ENCODE measurements around the gene PAPPA.

Gene PAPPA

DNA sequence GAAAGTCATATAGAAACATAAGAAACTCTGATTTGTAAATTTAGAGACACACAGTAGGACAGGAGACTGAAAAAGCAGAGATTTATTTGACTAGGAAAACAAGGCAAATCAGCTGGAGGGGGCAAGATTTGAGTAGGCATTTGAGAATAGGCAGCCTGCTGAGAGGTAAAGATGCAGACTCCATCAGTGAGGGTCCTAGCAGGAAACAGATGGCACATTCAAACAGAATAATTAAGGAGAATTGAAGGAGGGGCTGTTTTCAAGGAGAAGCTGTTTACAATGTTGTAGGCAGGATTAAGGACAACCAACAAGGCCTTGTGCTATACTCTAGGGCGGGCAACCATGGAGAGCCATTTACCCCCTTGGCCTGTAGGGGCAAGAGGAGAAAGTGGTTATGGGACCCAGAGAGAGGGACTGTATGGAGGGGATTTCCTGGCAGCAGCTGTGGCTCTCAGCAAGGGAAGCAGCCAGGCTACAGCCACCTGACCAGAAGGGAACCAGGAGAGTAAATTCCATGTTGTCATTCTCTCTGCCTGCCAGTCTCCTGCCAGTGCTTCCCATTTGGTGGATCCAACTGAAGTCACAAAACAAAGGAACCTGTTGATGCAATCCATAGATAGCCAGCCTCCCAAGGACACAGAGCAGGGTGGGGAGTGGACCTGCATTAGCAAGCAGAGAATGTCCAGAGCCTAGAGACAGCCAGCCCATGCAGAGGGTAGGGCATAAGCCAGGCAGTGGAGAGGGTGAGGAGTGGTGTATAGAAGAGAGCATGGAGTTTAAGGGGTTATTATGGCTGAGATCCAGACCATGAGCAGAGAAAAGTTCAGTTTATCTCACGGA lies 38.2 kb downstream of the PAPPA start:
- POLR2A ChIA-PET, result no interaction called here
- CTCF ChIA-PET, result no interaction called here
- no peak overlapping the region for H3K4me3 ChIP-seq (ENCODE audit: low read depth, low read length)
- no peak for DNase-seq (ENCODE audit: low read depth, low spot score)
- TF ChIP-seq, protein P1, sequence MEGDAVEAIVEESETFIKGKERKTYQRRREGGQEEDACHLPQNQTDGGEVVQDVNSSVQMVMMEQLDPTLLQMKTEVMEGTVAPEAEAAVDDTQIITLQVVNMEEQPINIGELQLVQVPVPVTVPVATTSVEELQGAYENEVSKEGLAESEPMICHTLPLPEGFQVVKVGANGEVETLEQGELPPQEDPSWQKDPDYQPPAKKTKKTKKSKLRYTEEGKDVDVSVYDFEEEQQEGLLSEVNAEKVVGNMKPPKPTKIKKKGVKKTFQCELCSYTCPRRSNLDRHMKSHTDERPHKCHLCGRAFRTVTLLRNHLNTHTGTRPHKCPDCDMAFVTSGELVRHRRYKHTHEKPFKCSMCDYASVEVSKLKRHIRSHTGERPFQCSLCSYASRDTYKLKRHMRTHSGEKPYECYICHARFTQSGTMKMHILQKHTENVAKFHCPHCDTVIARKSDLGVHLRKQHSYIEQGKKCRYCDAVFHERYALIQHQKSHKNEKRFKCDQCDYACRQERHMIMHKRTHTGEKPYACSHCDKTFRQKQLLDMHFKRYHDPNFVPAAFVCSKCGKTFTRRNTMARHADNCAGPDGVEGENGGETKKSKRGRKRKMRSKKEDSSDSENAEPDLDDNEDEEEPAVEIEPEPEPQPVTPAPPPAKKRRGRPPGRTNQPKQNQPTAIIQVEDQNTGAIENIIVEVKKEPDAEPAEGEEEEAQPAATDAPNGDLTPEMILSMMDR (IDR thresholded peaks at IDR 0.05; ENCODE audit: insufficient read depth, low read length, missing control alignments), result no peak

DNA sequence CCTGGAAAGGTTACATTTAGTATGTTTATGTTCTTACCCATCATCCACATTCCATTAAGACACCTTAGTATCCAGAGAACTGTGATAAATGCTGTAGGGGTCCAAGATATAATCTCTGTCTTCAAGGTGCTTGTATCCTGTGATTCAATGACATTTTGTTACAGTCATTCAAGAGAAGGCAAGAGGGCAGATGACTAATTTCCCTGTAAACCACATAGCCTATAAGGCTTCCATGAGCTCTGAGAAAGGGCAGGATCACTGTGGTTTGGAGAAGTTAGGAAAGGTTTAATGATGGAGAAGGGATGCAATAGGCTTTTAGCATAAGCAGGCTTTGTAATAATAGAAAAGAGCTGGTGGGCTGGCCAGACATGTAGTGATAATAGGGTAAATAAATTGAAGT lies 40.0 kb downstream of the PAPPA start:
- no peak overlapping the region for H3K4me3 ChIP-seq (ENCODE audit: low read depth, low read length)
- POLR2A ChIA-PET, result no interaction called here
- DNase-seq (ENCODE audit: low read depth, low spot score), result peak; percentile 34
- CTCF ChIA-PET, result interaction anchor here (1.1 to 1.5 kb wide), 3 partner anchors 28 to 602 kb away, joined by 3 read pairs; no protein-coding TSS in a partner anchor
- TF ChIP-seq, protein P1 (IDR thresholded peaks at IDR 0.05; ENCODE audit: insufficient read depth, low read length, missing control alignments), result no peak

DNA sequence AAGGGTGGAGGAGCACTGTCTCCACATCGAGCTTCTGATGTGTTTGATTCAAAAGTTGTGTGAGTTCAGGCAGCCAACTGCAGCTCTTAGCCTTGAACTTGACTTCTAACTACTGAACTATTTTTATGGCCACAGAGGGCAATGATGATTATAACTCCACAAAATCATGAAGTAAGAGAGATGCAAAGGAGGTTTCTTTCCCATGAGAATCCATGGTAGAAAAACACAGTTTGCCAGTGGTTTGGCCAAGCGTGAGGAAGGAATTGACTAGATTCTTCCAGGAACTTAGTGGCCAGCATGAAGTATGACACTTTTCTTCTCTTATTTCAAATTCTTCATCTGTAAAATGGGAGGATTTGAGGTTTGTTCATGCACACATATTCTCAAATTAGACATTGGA lies 43.2 kb downstream of the PAPPA start:
- POLR2A ChIA-PET, result no interaction called here
- DNase-seq (ENCODE audit: low read depth, low spot score), result no peak
- TF ChIP-seq, protein P1 (IDR thresholded peaks at IDR 0.05; ENCODE audit: insufficient read depth, low read length, missing control alignments), result no peak
- H3K4me3 ChIP-seq (ENCODE audit: low read depth, low read length), result no peak overlapping the region
- CTCF ChIA-PET, result no interaction called here

DNA sequence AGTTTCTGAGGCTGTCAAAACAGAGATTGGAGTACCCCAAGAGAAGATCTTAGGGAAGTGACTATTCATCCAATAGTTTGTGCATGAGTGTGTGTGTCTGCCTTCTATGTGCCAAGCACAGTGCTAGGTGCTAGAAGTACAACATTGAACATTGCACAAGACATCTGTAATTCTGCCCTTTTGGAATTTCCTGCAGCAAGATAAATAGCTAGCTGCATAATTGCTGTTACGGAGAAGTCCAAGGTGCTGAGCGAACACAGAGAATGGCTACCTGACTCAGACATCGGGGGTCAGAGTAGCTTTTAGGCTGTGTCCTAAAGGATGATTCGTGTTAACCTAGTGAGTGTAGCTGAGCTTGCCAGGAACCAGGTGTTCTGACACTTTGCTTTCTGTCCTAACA lies 44.8 kb downstream of the PAPPA start:
- POLR2A ChIA-PET, result interaction anchor here (0.7 kb wide), 1 partner anchor 443 kb away, joined by 3 read pairs; no protein-coding TSS in a partner anchor
- TF ChIP-seq, protein P1 (IDR thresholded peaks at IDR 0.05; ENCODE audit: insufficient read depth, low read length, missing control alignments), result no peak
- no peak for DNase-seq (ENCODE audit: low read depth, low spot score)
- CTCF ChIA-PET, result no interaction called here
- H3K4me3 ChIP-seq (ENCODE audit: low read depth, low read length), result no peak overlapping the region

DNA sequence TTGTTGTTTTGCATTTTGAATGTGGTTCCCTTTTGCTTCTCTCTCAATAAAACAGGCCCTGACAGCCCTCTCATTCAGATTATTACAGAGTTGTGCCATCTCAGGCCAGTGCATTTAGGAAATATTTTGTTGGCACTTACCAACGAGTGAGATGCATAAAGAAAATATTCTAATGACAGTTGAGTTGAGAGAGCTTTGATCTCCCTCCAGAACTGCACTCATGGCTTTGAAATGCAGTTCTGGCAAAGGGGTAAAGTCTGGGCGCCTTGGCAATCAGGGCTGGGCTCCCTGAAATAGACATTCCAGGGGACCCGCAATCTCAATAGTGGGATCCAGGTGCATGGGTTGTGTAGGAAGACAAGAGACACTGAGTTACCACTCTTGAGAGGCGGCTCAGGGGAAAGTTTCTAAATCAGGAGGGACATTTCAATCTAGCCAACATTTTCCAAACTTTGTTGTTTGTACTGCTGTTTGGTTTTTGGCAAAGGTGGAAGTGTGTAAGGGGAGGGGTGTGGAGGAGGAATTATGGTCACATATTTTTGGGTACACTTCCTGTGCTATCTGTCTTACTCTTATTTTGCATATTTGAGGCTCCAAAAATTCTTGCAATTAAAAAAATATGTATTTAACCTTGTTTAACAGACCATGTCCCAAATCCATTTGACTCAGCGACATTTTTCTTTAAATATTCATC lies 48.8 kb downstream of the PAPPA start:
- no peak for DNase-seq (ENCODE audit: low read depth, low spot score)
- TF ChIP-seq, protein P1 (IDR thresholded peaks at IDR 0.05; ENCODE audit: insufficient read depth, low read length, missing control alignments), result no peak
- CTCF ChIA-PET, result interaction anchor here (1.0 kb wide), 1 partner anchor 609 kb away, joined by 3 read pairs; no protein-coding TSS in a partner anchor
- H3K4me3 ChIP-seq (ENCODE audit: low read depth, low read length), result no peak overlapping the region
- POLR2A ChIA-PET, result no interaction called here

DNA sequence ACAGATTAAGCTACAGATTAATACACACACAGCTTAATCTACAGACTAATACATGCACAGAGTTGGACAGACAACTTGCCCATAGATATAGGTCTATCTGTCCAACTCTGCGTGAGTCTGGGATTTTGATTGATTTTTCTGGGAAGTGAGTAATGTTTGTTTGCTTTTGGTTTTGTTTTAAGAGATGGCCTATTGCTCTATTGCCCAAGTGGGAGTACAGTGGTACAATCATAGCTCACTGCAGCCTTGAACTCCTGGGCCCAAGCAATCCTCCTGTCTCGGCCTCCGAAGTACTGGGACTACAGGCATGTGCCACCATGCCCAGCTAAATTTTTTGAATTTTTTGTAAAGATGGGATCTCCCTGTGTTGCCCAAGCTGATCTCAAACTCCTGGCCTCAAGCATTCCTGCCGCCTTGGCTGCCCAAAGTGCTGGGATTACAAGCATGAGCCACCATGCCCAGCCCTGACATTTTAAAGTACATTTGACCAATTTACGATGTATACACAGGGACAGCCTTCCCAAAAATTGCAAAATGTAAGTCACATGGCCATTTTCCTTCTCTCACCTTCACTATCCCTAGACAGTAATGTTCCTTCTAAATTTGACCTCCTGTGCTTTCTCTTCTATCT lies 50.8 kb downstream of the PAPPA start:
- TF ChIP-seq, protein P1 (IDR thresholded peaks at IDR 0.05; ENCODE audit: insufficient read depth, low read length, missing control alignments), result no peak
- ChIA-PET CTCF (interaction anchor here (1.1 to 1.5 kb wide), 3 partner anchors 19 to 612 kb away, joined by 3 to 4 read pairs (median 3); no protein-coding TSS in a partner anchor), POLR2A (interaction anchor here (1.2 kb wide), 1 partner anchor 30 kb away, joined by 3 read pairs; no protein-coding TSS in a partner anchor)
- DNase-seq (ENCODE audit: low read depth, low spot score), result no peak
- no peak overlapping the region for H3K4me3 ChIP-seq (ENCODE audit: low read depth, low read length)
